Measurements from ENCODE around the gene KLK3. TPM values are rescaled to one million over a fixed set of nuclear protein-coding genes. Genes with fewer than 3 reads are reported as not detected.

KLK3 gene
- total RNA-seq, 1 experiment from 2014 or later, result not detected

DNA sequence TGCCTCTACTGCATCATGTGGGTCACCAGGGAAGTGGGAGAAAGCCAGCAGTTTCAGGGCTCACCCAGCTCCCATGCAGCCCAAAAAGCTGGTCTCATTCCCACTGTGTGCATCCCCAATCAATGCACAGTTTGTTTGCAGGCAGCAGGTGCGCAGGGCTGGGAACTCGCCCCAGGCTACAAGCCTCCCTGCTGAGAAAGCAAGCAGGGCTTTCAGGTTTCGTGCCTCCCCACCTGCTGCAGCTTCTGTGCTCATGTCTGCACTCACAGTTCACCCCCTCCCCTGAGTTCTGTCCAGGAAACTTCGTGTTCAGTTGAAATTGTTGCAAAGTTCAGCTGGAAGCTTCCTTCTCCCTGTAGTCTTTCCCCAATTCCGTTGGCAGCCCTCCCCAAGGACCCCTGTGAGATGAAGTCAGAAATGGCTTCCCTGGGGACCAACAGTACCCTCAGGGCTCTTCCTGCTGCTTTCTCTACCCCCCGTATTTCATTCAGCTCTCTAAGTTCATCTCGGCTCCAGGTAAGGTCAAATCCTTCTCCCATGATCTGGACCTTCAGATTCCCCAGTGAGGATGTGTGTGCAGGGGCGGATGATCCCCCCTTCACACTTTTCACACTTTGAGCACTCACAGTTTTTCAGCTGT lies 10.3 kb upstream of the KLK3 start:
- Mint-ChIP-seq H3K4me1 (ENCODE audit: insufficient read depth, unreplicated experiment) (no peaks in the 10 kb centered on the region), H3K4me3 (ENCODE audit: unreplicated experiment) (no peak overlapping the region), H3K36me3 (ENCODE audit: insufficient read depth, unreplicated experiment) (no peaks in the 10 kb centered on the region), H3K27me3 (ENCODE audit: insufficient read depth, unreplicated experiment) (peaks cover 43% of the 10 kb centered on the region), H3K9me3 (ENCODE audit: unreplicated experiment) (peaks cover 7% of the 10 kb centered on the region), H3K27ac (ENCODE audit: low read depth, unreplicated experiment) (no peak overlapping the region)
- no peak for DNase-seq (ENCODE audit: unreplicated experiment)
- intact Hi-C loops (cut with micrococcal nuclease), result no loop called here
- ChIA-PET POLR2A (no interaction called here), CTCF (interaction anchor here (0.6 to 1.6 kb wide), 2 partner anchors 61 to 78 kb away, joined by 3 to 5 read pairs; no protein-coding TSS in a partner anchor)
- BruUV-seq (replicated peaks), result no TSS peak
- TF ChIP-seq, protein P1, sequence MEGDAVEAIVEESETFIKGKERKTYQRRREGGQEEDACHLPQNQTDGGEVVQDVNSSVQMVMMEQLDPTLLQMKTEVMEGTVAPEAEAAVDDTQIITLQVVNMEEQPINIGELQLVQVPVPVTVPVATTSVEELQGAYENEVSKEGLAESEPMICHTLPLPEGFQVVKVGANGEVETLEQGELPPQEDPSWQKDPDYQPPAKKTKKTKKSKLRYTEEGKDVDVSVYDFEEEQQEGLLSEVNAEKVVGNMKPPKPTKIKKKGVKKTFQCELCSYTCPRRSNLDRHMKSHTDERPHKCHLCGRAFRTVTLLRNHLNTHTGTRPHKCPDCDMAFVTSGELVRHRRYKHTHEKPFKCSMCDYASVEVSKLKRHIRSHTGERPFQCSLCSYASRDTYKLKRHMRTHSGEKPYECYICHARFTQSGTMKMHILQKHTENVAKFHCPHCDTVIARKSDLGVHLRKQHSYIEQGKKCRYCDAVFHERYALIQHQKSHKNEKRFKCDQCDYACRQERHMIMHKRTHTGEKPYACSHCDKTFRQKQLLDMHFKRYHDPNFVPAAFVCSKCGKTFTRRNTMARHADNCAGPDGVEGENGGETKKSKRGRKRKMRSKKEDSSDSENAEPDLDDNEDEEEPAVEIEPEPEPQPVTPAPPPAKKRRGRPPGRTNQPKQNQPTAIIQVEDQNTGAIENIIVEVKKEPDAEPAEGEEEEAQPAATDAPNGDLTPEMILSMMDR (IDR thresholded peaks at IDR 0.05; ENCODE audit: unreplicated experiment), result no peak

DNA sequence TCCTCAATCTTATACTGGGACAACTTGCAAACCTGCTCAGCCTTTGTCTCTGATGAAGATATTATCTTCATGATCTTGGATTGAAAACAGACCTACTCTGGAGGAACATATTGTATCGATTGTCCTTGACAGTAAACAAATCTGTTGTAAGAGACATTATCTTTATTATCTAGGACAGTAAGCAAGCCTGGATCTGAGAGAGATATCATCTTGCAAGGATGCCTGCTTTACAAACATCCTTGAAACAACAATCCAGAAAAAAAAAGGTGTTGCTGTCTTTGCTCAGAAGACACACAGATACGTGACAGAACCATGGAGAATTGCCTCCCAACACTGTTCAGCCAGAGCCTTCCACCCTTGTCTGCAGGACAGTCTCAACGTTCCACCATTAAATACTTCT lies 4.0 kb upstream of the KLK3 start:
- intact Hi-C loops (cut with micrococcal nuclease), result no loop called here
- ChIA-PET POLR2A (no interaction called here), CTCF (no interaction called here)
- no peaks in the 10 kb centered on the region for H3K4me1 Mint-ChIP-seq (ENCODE audit: insufficient read depth, unreplicated experiment)
- DNase-seq (ENCODE audit: unreplicated experiment), result no peak
- H3K36me3 Mint-ChIP-seq (ENCODE audit: insufficient read depth, unreplicated experiment), result no peaks in the 10 kb centered on the region
- H3K4me3 Mint-ChIP-seq (ENCODE audit: unreplicated experiment), result no peak overlapping the region
- H3K27ac Mint-ChIP-seq (ENCODE audit: low read depth, unreplicated experiment), result no peak overlapping the region
- TF ChIP-seq, protein P1 (IDR thresholded peaks at IDR 0.05; ENCODE audit: unreplicated experiment), result no peak
- H3K9me3 Mint-ChIP-seq (ENCODE audit: unreplicated experiment), result peaks cover 8% of the 10 kb centered on the region
- no TSS peak for BruUV-seq (replicated peaks)
- H3K27me3 Mint-ChIP-seq (ENCODE audit: insufficient read depth, unreplicated experiment), result peaks cover 18% of the 10 kb centered on the region

DNA sequence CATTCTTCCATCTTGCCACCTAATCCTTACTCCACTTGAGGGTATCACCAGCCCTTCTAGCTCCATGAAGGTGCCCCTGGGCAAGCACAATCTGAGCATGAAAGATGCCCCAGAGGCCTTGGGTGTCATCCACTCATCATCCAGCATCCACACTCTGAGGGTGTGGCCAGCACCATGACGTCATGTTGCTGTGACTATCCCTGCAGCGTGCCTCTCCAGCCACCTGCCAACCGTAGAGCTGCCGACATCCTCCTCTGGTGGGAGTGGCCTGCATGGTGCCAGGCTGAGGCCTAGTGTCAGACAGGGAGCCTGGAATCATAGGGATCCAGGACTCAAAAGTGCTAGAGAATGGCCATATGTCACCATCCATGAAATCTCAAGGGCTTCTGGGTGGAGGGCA lies 3.1 kb upstream of the KLK3 start:
- peaks cover 27% of the 10 kb centered on the region for H3K27me3 Mint-ChIP-seq (ENCODE audit: insufficient read depth, unreplicated experiment)
- no peak for DNase-seq (ENCODE audit: unreplicated experiment)
- intact Hi-C loops (cut with micrococcal nuclease), result no loop called here
- TF ChIP-seq, protein P1 (IDR thresholded peaks at IDR 0.05; ENCODE audit: unreplicated experiment), result no peak
- no peaks in the 10 kb centered on the region for H3K36me3 Mint-ChIP-seq (ENCODE audit: insufficient read depth, unreplicated experiment)
- H3K27ac Mint-ChIP-seq (ENCODE audit: low read depth, unreplicated experiment), result no peak overlapping the region
- BruUV-seq (replicated peaks), result no TSS peak
- no peaks in the 10 kb centered on the region for H3K4me1 Mint-ChIP-seq (ENCODE audit: insufficient read depth, unreplicated experiment)
- H3K4me3 Mint-ChIP-seq (ENCODE audit: unreplicated experiment), result no peak overlapping the region
- ChIA-PET CTCF (no interaction called here), POLR2A (no interaction called here)
- H3K9me3 Mint-ChIP-seq (ENCODE audit: unreplicated experiment), result peaks cover 8% of the 10 kb centered on the region

DNA sequence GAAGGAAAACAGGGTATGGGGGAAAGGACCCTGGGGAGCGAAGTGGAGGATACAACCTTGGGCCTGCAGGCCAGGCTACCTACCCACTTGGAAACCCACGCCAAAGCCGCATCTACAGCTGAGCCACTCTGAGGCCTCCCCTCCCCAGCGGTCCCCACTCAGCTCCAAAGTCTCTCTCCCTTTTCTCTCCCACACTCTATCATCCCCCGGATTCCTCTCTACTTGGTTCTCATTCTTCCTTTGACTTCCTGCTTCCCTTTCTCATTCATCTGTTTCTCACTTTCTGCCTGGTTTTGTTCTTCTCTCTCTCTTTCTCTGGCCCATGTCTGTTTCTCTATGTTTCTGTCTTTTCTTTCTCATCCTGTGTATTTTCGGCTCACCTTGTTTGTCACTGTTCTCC lies 2.7 kb downstream of the KLK3 start:
- ChIA-PET POLR2A (no interaction called here), CTCF (no interaction called here)
- Mint-ChIP-seq H3K27ac (ENCODE audit: low read depth, unreplicated experiment) (no peak overlapping the region), H3K27me3 (ENCODE audit: insufficient read depth, unreplicated experiment) (peaks cover 36% of the 10 kb centered on the region), H3K4me1 (ENCODE audit: insufficient read depth, unreplicated experiment) (peaks cover 6% of the 10 kb centered on the region), H3K9me3 (ENCODE audit: unreplicated experiment) (peaks cover 10% of the 10 kb centered on the region), H3K36me3 (ENCODE audit: insufficient read depth, unreplicated experiment) (no peaks in the 10 kb centered on the region), H3K4me3 (ENCODE audit: unreplicated experiment) (no peak overlapping the region)
- BruUV-seq (replicated peaks), result no TSS peak
- TF ChIP-seq, protein P1 (IDR thresholded peaks at IDR 0.05; ENCODE audit: unreplicated experiment), result no peak
- intact Hi-C loops (cut with micrococcal nuclease), result no loop called here
- no peak for DNase-seq (ENCODE audit: unreplicated experiment)
